H9 (cell line): Measurements from ENCODE around the gene GRB14. TPM values are rescaled to one million over a fixed set of nuclear protein-coding genes. Genes with fewer than 3 reads are reported as not detected.

Experiments
- DNase-seq: peaks from one replicate; pipeline ENCODE4 v3.0.0-alpha.2; 2017
- H2AFZ ChIP-seq: one replicate; pipeline ENCODE4 v1.6.1; 2013; ENCODE audit warnings: mild to moderate bottlenecking, low read length, control low read depth, moderate library complexity
- H2AK5ac ChIP-seq: 2 replicates; pipeline ENCODE4 v1.6.1; 2013; ENCODE audit warnings: low read length, control low read depth, mixed read lengths; ENCODE audit not compliant: insufficient read length
- H2BK120ac ChIP-seq: one replicate; pipeline ENCODE4 v1.6.1; 2013; ENCODE audit warnings: low read depth, mild to moderate bottlenecking, low read length, control low read depth, inconsistent platforms; ENCODE audit not compliant: poor library complexity, severe bottlenecking
- H2BK12ac ChIP-seq: 2 replicates; pipeline ENCODE4 v1.6.1; 2013; ENCODE audit warnings: low read length, control low read depth, mixed read lengths, low read depth; ENCODE audit not compliant: insufficient read length
- H2BK15ac ChIP-seq: 2 replicates; pipeline ENCODE4 v1.6.1; 2013; ENCODE audit warnings: low read depth, low read length, control low read depth
- H2BK20ac ChIP-seq: one replicate; pipeline ENCODE4 v1.6.1; 2013; ENCODE audit warnings: low read depth, mild to moderate bottlenecking, low read length, control low read depth, inconsistent platforms; ENCODE audit not compliant: poor library complexity, severe bottlenecking
- H2BK5ac ChIP-seq: 2 replicates; pipeline ENCODE4 v1.6.1; 2013; ENCODE audit warnings: low read length, control low read depth, mixed read lengths; ENCODE audit not compliant: insufficient read length
- H3K14ac ChIP-seq: 2 replicates; pipeline ENCODE4 v1.6.1; 2013; ENCODE audit warnings: low read length, control low read depth; ENCODE audit not compliant: insufficient read depth
- H3K18ac ChIP-seq: 2 replicates; pipeline ENCODE4 v1.6.1; 2013; ENCODE audit warnings: low read depth, mild to moderate bottlenecking, mixed read lengths, low read length, control low read depth; ENCODE audit not compliant: insufficient read length
- H3K23ac ChIP-seq: 2 replicates; pipeline ENCODE4 v1.6.1; 2013; ENCODE audit warnings: low read length, control low read depth, mixed read lengths, low read depth; ENCODE audit not compliant: insufficient read length
- H3K23me2 ChIP-seq: 2 replicates; pipeline ENCODE4 v1.6.1; 2013; ENCODE audit warnings: low read depth, mild to moderate bottlenecking, mixed read lengths, low read length, control low read depth; ENCODE audit not compliant: insufficient read length, poor library complexity, severe bottlenecking
- H3K27ac ChIP-seq: 2 replicates; pipeline ENCODE4 v1.5.1; 2013; ENCODE audit warnings: low read length, control low read depth, mixed read lengths, low read depth; ENCODE audit not compliant: insufficient read length
- H3K27me3 ChIP-seq: 2 replicates; pipeline ENCODE4 v1.6.1; 2013; ENCODE audit warnings: low read length, control low read depth, inconsistent platforms; ENCODE audit not compliant: insufficient read depth
- H3K4ac ChIP-seq: 2 replicates; pipeline ENCODE4 v1.6.1; 2013; ENCODE audit warnings: low read depth, mild to moderate bottlenecking, control low read depth, inconsistent platforms, low read length, moderate library complexity
- H3K4me1 ChIP-seq: 2 replicates; pipeline ENCODE4 v1.6.1; 2013; ENCODE audit warnings: low read length, control low read depth, inconsistent platforms; ENCODE audit not compliant: insufficient read depth
- H3K4me2 ChIP-seq: 2 replicates; pipeline ENCODE4 v1.6.1; 2013; ENCODE audit warnings: low read length, control low read depth, mixed read lengths; ENCODE audit not compliant: insufficient read length, insufficient read depth
- H3K56ac ChIP-seq: 2 replicates; pipeline ENCODE4 v1.6.1; 2013; ENCODE audit warnings: low read depth, mild to moderate bottlenecking, mixed read lengths, low read length, control low read depth; ENCODE audit not compliant: insufficient read length
- H3K79me1 ChIP-seq: 2 replicates; pipeline ENCODE4 v1.6.1; 2013; ENCODE audit warnings: low read depth, mild to moderate bottlenecking, moderate library complexity, low read length, control low read depth, inconsistent platforms; ENCODE audit not compliant: insufficient read depth, poor library complexity, severe bottlenecking
- H3K79me2 ChIP-seq: 2 replicates; pipeline ENCODE4 v1.6.1; 2013; ENCODE audit warnings: low read length, control low read depth, inconsistent platforms; ENCODE audit not compliant: insufficient read depth
- H3K9ac ChIP-seq: 2 replicates; pipeline ENCODE4 v1.6.1; 2013; ENCODE audit warnings: low read length, control low read depth, mixed read lengths; ENCODE audit not compliant: insufficient read length; ENCODE audit errors: extremely low read depth
- H3K9me3 ChIP-seq: one replicate; pipeline ENCODE4 v1.6.1; 2013; ENCODE audit warnings: low read depth, low read length, inconsistent platforms; ENCODE audit not compliant: control insufficient read depth
- H3T11ph ChIP-seq: one replicate; pipeline ENCODE4 v1.6.1; 2013; ENCODE audit warnings: mild to moderate bottlenecking, low read length, control low read depth, inconsistent platforms
- H4K20me1 ChIP-seq: one replicate; pipeline ENCODE4 v1.6.1; 2013; ENCODE audit not compliant: control insufficient read depth, insufficient read length, insufficient read depth
- H4K5ac ChIP-seq: 2 replicates; pipeline ENCODE4 v1.6.1; 2013; ENCODE audit warnings: low read depth, mild to moderate bottlenecking, mixed read lengths, low read length, control low read depth; ENCODE audit not compliant: insufficient read length
- H4K8ac ChIP-seq: replicated peaks from 2 replicates; pipeline ENCODE4 v1.6.1; 2013; ENCODE audit warnings: low read length, control low read depth, mixed read lengths, low read depth; ENCODE audit not compliant: insufficient read length
- H4K91ac ChIP-seq: 2 replicates; pipeline ENCODE4 v1.6.1; 2013; ENCODE audit warnings: low read depth, mild to moderate bottlenecking, moderate library complexity, mixed read lengths, low read length, control low read depth; ENCODE audit not compliant: insufficient read length
- H3K27ac Mint-ChIP-seq, 3 experiments: 2 replicates in 2 of 3; 3 replicates in 1 of 3; pipeline ENCODE4 v1.8.0; 2020 to 2021; ENCODE audit warnings: mixed read lengths in 3 of 3, mild to moderate bottlenecking in 1 of 3, moderate library complexity in 1 of 3
- H3K27me3 Mint-ChIP-seq: 2 replicates; pipeline ENCODE4 v1.8.0; 2021; ENCODE audit warnings: low read depth, mild to moderate bottlenecking, moderate library complexity, mixed read lengths
- H3K36me3 Mint-ChIP-seq, 3 experiments: 2 replicates in 2 of 3; 3 replicates in 1 of 3; pipeline ENCODE4 v1.8.0; 2020 to 2021; ENCODE audit warnings: low read depth in 3 of 3, mixed read lengths in 3 of 3; ENCODE audit not compliant: insufficient read depth in 1 of 3
- H3K4me1 Mint-ChIP-seq, 2 experiments: 2 replicates each; pipeline ENCODE4 v1.8.0; 2020; ENCODE audit warnings: mixed read lengths in 2 of 2
- H3K4me3 Mint-ChIP-seq, 2 experiments: 2 replicates in 1 of 2; 3 replicates in 1 of 2; pipeline ENCODE4 v1.8.0; 2020 to 2021; ENCODE audit warnings: mild to moderate bottlenecking in 2 of 2, mixed read lengths in 2 of 2, moderate library complexity in 1 of 2
- H3K9me3 Mint-ChIP-seq, 2 experiments: 2 replicates in 1 of 2; 3 replicates in 1 of 2; pipeline ENCODE4 v1.8.0; 2020; ENCODE audit warnings: mild to moderate bottlenecking in 2 of 2, mixed read lengths in 2 of 2, moderate library complexity in 1 of 2
- WGBS: extraction: QIAGEN DNeasy Blood & Tissue Kit; methylation state at CpG from one replicate; pipeline ENCODE4 v1.1.7; 2013; ENCODE audit warnings: missing lambda C conversion rate, low lambda C conversion rate, mixed read lengths; ENCODE audit not compliant: insufficient read length; ENCODE audit errors: extremely low coverage; 5-methylcytosine and 5-hydroxymethylcytosine counted together
- total RNA-seq: library from RNA; stranded (reverse); gene quantifications from 2 replicates; pipeline ENCODE4 v1.2.1, GENCODE V29; 2021
- TF ChIP-seq, protein P1 (sequence below): fragments of 200-600 bp; sonication (generic); conservative IDR thresholded peaks from 3 replicates; pipeline ENCODE4 v1.8.0; 2021; ENCODE audit warnings: antibody characterized with exemption, mild to moderate bottlenecking

GRB14 gene
- total RNA-seq, 1 experiment from 2014 or later: 7.6 TPM

DNA sequence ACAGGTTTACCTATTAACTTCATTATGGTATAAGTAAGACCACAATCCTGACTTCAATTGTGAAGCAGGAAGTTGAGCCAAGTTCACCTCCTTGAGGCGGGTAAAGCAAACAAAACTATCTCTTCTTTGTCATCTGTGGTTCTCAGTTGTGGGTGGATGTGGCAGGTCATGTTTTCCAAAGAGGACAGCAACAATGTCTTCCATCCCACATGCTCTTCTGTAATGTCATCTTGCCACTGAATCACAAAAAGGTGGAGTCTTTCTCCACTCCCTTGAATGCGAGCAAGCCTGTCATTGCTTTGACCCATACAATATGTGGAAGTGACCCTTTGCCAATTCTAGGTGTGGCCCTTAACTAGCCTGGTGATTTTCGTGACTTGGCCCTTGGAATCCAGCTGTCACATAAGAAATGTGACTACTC is 98.7 kb downstream of the GRB14 start:
- TF ChIP-seq, protein P1, sequence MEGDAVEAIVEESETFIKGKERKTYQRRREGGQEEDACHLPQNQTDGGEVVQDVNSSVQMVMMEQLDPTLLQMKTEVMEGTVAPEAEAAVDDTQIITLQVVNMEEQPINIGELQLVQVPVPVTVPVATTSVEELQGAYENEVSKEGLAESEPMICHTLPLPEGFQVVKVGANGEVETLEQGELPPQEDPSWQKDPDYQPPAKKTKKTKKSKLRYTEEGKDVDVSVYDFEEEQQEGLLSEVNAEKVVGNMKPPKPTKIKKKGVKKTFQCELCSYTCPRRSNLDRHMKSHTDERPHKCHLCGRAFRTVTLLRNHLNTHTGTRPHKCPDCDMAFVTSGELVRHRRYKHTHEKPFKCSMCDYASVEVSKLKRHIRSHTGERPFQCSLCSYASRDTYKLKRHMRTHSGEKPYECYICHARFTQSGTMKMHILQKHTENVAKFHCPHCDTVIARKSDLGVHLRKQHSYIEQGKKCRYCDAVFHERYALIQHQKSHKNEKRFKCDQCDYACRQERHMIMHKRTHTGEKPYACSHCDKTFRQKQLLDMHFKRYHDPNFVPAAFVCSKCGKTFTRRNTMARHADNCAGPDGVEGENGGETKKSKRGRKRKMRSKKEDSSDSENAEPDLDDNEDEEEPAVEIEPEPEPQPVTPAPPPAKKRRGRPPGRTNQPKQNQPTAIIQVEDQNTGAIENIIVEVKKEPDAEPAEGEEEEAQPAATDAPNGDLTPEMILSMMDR: no peak
- no CpG with 5 or more reads among the region's 3 CpGs for WGBS
- no peaks in the 10 kb centered on the region for H3K23me2 ChIP-seq
- no peak overlapping the region for H4K91ac ChIP-seq
- peaks cover 14 to 15% of the 10 kb centered on the region in 2 experiments for H3K9me3 Mint-ChIP-seq
- no peak overlapping the region for H2BK12ac ChIP-seq
- H3K79me1 ChIP-seq: no peaks in the 10 kb centered on the region
- H3K79me2 ChIP-seq: no peaks in the 10 kb centered on the region
- no peaks in the 10 kb centered on the region for H3K4me1 ChIP-seq
- no peak overlapping the region for H3K9ac ChIP-seq
- H3K23ac ChIP-seq: no peak overlapping the region
- H2BK20ac ChIP-seq: no peak overlapping the region
- no peaks in the 10 kb centered on the region for H4K20me1 ChIP-seq
- H3K4me1 Mint-ChIP-seq: no peaks in the 10 kb centered on the region
- peaks cover 31 to 41% (median 35%) of the 10 kb centered on the region in 3 experiments for H3K36me3 Mint-ChIP-seq
- no peak overlapping the region for H3T11ph ChIP-seq
- no peak overlapping the region for H2BK5ac ChIP-seq
- H4K8ac ChIP-seq: no peak overlapping the region
- H3K14ac ChIP-seq: no peak overlapping the region
- no peak overlapping the region for H3K18ac ChIP-seq
- no peak overlapping the region for H3K27ac ChIP-seq
- H3K4ac ChIP-seq: no peak overlapping the region
- H3K56ac ChIP-seq: no peak overlapping the region
- DNase-seq: no peak
- H2BK15ac ChIP-seq: no peak overlapping the region
- peak overlapping the region in 1 of 3 experiments; percentile 27; a peak in 1 of 7 replicates for H3K27ac Mint-ChIP-seq
- no peaks in the 10 kb centered on the region for H3K27me3 ChIP-seq
- no peaks in the 10 kb centered on the region for H3K9me3 ChIP-seq
- H2AK5ac ChIP-seq: no peak overlapping the region
- no peak overlapping the region for H3K4me3 Mint-ChIP-seq
- H2AFZ ChIP-seq: no peak overlapping the region
- H3K27me3 Mint-ChIP-seq: no peaks in the 10 kb centered on the region
- no peak overlapping the region for H2BK120ac ChIP-seq
- H4K5ac ChIP-seq: no peak overlapping the region
- no peak overlapping the region for H3K4me2 ChIP-seq
